MM.1S (cell line): ENCODE measurements around the gene OTOP2.

Experiments
- EZH2 ChIP-seq: fragments of 300-600 bp; sonication (generic); optimal IDR thresholded peaks from 2 replicates; pipeline ENCODE3; 2017; ENCODE audit warnings: low read depth, mild to moderate bottlenecking, antibody characterized with exemption, low read length, mixed read lengths
- TF ChIP-seq, protein P1 (sequence below): fragments of 300-600 bp; sonication (generic); IDR thresholded peaks from 2 replicates; pipeline ENCODE4 v1.5.1; 2016; ENCODE audit warnings: antibody characterized with exemption, low read length, mixed read lengths

DNA sequence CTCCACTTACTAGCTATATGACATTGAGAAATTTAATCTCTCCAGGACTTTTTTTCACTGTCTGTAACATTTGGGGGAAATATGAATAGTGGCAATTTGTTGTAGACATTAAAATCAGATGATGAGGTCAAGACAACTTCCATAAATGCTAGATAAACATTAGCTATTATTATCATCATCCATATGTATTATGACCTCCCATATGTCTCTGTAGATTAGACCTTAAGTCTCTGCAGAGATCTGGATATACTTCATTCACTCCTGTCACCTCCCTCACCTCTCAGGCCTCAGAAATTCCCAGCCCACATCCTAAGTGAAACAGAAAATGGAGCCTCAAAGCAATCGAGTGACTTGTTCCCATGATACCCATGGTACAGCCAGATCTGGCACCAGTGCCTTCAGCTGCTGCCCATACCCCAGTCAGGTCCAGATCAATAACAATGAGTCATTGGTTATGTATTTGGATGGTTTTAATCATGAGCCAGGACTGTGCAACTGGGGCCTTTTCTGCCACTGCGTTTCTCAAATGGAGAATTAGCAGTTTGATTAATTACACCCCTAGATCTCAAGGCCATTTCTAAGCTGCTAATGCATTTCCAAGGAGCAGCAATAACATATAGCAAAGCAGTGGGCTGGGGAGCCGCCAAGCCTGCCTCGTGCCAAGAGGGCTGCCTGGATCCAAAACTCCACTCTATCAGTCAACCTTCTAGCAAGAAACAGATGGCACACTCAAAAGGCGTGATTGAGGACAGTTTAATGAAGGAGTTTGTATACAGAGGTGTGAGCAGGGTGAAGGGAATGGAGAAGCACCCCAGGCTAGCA, 48.7 kb upstream of the OTOP2 start:
- TF ChIP-seq EZH2 = no peak
- TF ChIP-seq, protein P1, sequence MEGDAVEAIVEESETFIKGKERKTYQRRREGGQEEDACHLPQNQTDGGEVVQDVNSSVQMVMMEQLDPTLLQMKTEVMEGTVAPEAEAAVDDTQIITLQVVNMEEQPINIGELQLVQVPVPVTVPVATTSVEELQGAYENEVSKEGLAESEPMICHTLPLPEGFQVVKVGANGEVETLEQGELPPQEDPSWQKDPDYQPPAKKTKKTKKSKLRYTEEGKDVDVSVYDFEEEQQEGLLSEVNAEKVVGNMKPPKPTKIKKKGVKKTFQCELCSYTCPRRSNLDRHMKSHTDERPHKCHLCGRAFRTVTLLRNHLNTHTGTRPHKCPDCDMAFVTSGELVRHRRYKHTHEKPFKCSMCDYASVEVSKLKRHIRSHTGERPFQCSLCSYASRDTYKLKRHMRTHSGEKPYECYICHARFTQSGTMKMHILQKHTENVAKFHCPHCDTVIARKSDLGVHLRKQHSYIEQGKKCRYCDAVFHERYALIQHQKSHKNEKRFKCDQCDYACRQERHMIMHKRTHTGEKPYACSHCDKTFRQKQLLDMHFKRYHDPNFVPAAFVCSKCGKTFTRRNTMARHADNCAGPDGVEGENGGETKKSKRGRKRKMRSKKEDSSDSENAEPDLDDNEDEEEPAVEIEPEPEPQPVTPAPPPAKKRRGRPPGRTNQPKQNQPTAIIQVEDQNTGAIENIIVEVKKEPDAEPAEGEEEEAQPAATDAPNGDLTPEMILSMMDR = no peak
